Rectal smooth muscle tissue (tissue), 1 donor: Measurements from ENCODE around the gene GNPTG.

Source experiments
- H3K27ac ChIP-seq: one replicate; pipeline ENCODE4 v1.7.0; 2013; ENCODE audit warnings: low read depth, low read length, inconsistent platforms
- H3K27me3 ChIP-seq: one replicate; pipeline ENCODE4 v1.7.0; 2013; ENCODE audit warnings: low read length; ENCODE audit not compliant: control insufficient read depth, insufficient read depth
- H3K36me3 ChIP-seq: one replicate; pipeline ENCODE4 v1.7.0; 2013; ENCODE audit warnings: low read length; ENCODE audit not compliant: control insufficient read depth, insufficient read depth
- H3K4me1 ChIP-seq: one replicate; pipeline ENCODE4 v1.7.0; 2013; ENCODE audit warnings: low read length; ENCODE audit not compliant: control insufficient read depth, insufficient read depth
- H3K4me3 ChIP-seq: one replicate; pipeline ENCODE4 v1.7.0; 2013; ENCODE audit warnings: low read length
- H3K9ac ChIP-seq: one replicate; pipeline ENCODE4 v1.7.0; 2013; ENCODE audit warnings: low read length

GNPTG gene

DNA sequence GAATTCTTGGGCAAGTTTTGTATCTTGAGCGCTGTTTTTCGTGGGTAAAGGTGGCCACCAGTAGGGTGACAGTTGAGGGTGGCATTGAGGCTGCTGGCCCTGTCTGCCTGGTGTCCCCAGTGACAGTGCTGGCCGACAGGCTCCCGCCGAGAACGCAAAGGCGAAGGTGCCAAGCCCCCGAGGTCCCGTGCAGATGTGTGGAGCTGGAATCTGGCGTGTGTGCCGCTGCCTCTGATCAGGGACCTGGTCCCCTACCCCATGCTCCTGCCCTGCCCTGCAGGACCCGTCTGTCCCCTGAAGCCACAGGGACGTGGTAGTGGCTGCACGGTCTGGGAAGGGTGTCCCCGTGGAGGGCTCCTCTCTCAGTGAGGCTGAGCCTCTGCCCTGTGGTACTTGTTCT is 38.8 kb upstream of the GNPTG start:
- Histone ChIP-seq H3K36me3 (peaks cover 39% of the 10 kb centered on the region), H3K9ac (no peak overlapping the region)

DNA sequence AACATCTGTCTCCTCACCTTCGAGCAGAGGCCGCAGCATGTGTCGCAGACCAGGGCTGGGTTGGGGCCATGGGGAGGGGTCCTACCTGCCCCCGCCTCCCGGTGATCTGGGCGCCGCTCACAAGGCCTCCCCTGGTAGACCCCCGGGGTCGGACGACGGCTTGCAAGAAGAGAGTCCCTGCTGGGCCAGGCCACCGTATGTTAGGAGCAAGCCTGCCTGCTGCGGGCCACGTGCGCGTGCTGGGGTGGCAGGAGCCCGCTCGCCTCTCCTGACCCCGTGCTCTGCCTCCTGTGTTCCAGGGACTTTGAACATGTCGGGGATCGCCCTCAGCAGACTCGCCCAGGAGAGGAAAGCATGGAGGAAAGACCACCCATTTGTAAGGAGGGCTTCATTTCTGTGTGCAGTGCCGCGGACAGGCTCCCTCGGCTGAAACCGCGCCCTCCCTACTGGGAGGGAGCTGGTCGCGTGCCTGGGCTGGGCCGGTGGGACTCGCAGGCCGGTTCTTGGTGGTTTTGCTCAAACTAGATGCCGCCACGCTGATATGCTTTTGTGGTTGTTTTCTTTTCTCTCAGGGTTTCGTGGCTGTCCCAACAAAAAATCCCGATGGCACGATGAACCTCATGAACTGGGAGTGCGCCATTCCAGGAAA is 37.9 kb upstream of the GNPTG start:
- Histone ChIP-seq H3K36me3 (peaks cover 46% of the 10 kb centered on the region), H3K27me3 (no peaks in the 10 kb centered on the region)

More for the DNA sequence above, 38.8 kb upstream of the GNPTG start:
- Histone ChIP-seq H3K4me1 (peaks cover 20% of the 10 kb centered on the region), H3K27ac (no peak overlapping the region), H3K27me3 (no peaks in the 10 kb centered on the region), H3K4me3 (no peak overlapping the region)

DNA sequence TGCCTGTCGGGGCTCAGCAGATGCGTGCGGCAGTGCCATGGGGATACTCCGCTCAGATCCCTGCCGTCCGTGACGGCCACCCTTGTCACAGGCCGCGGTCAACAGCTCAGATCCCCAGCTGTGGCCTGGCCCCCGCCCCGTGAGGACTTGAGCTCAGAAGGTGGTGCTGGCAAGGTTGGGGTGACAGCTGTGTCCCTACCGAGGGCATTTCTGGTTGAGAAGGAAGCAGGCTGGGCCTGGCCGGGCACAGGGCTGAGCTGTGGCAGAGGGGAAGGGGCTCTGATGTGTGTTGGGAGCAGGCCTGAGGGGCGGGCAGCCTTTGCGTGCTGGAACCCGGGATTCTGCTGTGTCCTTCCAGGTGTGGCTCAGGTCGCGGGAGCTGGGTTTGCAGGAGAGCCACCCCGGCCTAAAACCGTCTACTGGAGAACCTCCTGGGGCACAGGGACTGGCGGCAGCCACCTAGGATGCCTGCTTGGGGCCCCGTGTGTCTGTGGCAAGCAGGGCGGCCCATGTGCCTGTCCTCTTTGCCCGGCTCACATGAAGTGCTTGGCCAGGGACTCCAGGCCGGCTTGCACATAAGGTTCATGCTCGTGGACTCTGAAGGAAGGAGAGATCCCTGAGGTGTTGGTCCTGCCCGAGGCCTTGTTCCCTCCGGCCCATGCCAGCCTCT is 37.2 kb upstream of the GNPTG start:
- no peaks in the 10 kb centered on the region for H3K27me3 ChIP-seq
- H3K4me1 ChIP-seq = peaks cover 20% of the 10 kb centered on the region
- no peak overlapping the region for H3K27ac ChIP-seq
- H3K4me3 ChIP-seq = no peak overlapping the region
- H3K9ac ChIP-seq = no peak overlapping the region
- H3K36me3 ChIP-seq = peaks cover 52% of the 10 kb centered on the region

More for the DNA sequence above, 37.9 kb upstream of the GNPTG start:
- Histone ChIP-seq H3K9ac (no peak overlapping the region), H3K4me3 (no peak overlapping the region), H3K27ac (no peak overlapping the region), H3K4me1 (peaks cover 20% of the 10 kb centered on the region)

DNA sequence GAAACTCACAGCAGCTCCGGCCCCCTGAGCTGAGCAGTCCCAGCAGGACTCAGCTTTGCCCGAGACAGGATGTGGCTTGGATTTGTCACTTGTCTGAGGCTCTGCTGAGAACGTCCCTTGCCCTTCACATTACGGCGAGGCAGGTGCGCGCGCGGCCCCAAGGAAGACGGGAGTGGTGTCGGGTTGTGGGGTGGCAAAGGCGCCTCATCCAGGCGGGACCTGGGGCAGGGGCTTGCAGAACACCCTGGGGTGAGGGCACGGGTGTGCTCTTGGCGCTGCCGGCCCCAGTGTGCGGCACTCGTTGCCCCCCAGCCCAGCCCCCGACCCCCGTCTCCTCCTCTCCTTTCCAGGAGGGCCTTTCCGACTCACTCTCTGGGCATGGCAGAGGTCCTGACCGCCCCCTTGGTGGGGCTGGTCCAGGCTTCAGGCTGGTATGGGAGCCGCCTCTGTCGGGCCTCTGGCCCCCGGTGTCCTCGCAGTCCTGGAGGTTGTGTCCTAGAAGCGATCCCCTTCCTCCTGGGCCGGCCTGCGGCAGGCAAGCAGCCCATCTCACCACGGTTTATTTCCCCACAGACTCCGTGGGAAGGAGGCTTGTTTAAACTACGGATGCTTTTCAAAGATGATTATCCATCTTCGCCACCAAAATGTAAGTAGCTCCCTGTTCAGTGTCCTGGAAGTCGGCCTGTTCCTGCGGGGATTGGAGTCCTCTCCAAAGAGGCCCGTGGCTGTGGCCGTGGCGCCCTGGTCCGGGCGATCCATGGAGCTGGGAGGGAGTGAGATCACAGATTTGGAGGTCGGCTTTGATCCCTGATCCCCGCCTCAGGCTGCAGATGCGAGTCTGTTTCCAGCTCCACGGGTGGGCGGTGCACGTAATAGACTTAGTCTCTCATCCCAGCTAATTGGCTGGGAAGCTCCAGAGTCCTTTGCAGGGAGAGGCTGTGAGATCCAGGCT is 36.4 kb upstream of the GNPTG start:
- peaks cover 61% of the 10 kb centered on the region for H3K36me3 ChIP-seq
- H3K4me1 ChIP-seq = peaks cover 20% of the 10 kb centered on the region
- H3K9ac ChIP-seq = no peak overlapping the region
- H3K27ac ChIP-seq = no peak overlapping the region
- no peaks in the 10 kb centered on the region for H3K27me3 ChIP-seq
- H3K4me3 ChIP-seq = no peak overlapping the region

DNA sequence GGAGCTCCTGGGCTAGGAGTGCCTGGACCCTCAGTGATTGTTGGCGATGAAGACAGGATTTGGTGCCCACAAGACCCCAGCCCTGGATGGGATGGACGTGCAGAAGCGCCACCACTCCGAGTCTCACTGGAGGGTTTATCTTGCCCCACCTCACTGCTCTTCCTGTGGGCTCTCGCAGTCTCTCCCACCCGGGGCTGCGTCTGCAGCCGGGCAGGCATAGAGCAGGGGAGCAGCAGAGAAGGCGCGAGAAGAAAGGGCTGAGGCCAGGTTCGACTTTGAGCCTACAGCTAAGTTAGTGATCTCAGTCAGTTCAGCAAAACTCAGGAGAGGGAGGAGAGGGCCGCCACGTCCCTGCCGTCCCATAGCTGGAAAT is 35.7 kb upstream of the GNPTG start:
- H3K9ac ChIP-seq = no peak overlapping the region
- H3K36me3 ChIP-seq = peaks cover 66% of the 10 kb centered on the region
- no peaks in the 10 kb centered on the region for H3K27me3 ChIP-seq
- H3K27ac ChIP-seq = no peak overlapping the region
- peaks cover 14% of the 10 kb centered on the region for H3K4me1 ChIP-seq
- no peak overlapping the region for H3K4me3 ChIP-seq

DNA sequence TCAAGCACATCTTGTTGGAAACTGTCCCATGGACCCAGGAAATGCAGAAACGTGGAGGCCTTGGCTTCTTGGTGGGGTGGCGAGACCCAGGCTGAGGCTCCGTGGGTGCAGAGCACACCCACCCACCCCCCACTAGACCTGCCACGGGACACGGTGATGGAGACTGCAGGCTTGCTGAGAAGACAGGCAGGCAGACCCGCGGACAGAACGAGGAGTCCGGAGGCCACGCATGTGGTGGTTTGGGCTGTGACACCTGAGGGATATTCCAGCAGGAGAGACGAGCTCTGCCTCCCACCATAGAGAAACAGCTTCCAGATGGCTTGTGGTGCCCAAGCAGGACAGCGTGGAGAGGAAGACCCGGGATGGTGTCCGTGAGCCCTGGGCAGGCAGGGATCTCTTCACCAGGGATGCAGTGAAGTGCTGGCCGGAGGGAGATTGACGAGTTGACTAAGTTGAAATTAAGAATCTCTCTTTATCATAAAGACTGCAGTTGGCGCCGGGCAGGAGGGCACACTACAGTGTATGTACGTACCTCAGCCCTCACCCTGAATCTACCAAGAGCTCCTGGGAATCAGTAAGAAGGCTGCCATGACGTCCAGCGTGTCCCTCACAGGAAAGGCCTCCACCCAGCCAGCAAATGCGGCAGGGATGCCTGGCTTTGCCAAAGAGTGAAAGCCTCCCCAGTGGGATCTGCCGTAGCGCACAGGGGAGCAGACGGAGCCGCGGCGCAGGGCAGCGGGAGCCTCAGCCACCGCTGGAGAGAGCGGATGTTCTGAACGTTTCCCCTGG is 34.1 kb upstream of the GNPTG start:
- no peak overlapping the region for H3K27ac ChIP-seq
- peaks cover 71% of the 10 kb centered on the region for H3K36me3 ChIP-seq
- no peak overlapping the region for H3K9ac ChIP-seq

DNA sequence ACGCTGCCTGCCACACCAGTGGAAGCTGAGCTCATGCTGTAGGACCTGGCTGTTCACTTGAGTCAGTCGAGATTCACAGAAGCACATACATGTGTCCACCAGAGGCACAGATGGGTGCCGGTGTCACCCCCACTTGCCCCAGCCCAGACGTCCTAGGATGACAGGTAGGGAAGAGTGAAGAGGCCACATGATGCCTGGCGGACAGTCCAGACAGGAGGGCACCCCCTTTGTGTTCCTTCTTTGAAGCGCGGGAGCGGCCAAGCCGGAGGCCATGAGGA is 33.5 kb upstream of the GNPTG start:
- Histone ChIP-seq H3K36me3 (peaks cover 72% of the 10 kb centered on the region), H3K27ac (no peak overlapping the region), H3K4me3 (no peak overlapping the region), H3K9ac (no peak overlapping the region), H3K4me1 (no peaks in the 10 kb centered on the region), H3K27me3 (no peaks in the 10 kb centered on the region)

More for the DNA sequence above, 34.1 kb upstream of the GNPTG start:
- no peaks in the 10 kb centered on the region for H3K27me3 ChIP-seq
- no peak overlapping the region for H3K4me3 ChIP-seq
- H3K4me1 ChIP-seq = no peaks in the 10 kb centered on the region

DNA sequence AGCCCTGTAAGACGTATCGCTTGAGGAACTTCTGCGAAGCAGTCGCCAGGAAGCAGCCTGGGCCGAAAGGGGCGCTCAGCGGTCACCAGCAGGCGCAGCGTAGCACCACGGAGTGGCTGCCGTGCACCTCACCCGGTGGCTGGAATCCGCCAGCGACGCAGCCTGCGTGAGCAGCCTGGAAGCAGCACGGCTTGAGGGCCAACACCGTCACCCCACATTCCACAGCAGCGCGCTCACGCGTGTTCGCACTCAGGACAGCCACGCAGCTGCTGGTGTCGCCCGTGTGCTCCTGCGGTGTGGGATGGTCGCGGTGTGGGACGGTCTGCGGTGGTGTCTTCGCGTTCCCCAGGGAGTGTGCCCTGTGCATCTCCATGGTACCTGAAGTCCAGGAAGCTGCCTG is 32.7 kb upstream of the GNPTG start:
- Histone ChIP-seq H3K4me3 (no peak overlapping the region), H3K27ac (no peak overlapping the region), H3K36me3 (peaks cover 71% of the 10 kb centered on the region), H3K9ac (no peak overlapping the region), H3K4me1 (no peaks in the 10 kb centered on the region), H3K27me3 (no peaks in the 10 kb centered on the region)

DNA sequence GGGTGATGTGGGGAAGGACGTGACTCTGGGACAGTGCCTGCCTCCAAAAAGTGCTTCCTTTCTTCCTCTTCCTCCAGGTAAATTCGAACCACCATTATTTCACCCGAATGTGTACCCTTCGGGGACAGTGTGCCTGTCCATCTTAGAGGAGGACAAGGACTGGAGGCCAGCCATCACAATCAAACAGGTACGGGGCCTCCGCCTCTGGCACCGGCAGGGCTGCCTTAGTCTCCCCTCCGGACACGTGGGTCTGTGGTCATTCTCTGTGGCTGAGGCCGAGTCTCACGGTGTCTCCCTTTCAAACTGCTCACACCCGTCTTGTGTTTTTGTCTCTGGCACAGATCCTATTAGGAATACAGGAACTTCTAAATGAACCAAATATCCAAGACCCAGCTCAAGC is 31.6 kb upstream of the GNPTG start:
- Histone ChIP-seq H3K27ac (no peak overlapping the region), H3K9ac (no peak overlapping the region), H3K4me1 (no peaks in the 10 kb centered on the region), H3K36me3 (peaks cover 66% of the 10 kb centered on the region), H3K27me3 (no peaks in the 10 kb centered on the region), H3K4me3 (no peak overlapping the region)

DNA sequence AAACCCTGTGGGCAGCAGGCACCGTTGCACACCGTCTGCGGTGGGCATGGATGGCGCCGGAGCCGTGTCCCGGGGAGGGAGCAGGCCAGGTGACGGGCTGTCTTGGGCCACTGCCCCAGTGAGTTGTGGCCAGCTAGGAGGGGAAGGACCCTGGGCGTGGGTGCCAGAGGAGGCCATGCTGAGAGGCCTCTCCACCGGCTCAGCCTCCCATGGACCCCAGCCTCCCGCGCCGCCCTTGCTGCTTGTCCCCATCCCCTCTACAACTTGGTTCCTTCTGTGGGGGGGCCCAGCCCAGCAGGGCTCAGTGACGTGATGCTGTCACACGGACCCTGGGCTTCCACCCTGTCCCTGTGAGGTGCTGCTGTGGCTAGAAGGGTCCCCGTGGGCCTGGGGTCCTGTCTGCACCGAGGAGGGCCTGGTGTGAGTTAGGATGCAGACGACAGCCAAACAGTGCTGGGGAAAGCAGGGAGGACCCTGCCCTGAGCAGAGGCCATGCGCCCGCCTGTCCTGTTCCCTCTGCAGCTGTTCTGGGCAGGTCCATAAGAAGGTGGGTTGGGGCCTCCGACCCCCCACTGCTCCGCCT is 31.0 kb upstream of the GNPTG start:
- Histone ChIP-seq H3K27me3 (no peaks in the 10 kb centered on the region), H3K27ac (no peak overlapping the region), H3K36me3 (peaks cover 60% of the 10 kb centered on the region), H3K4me1 (no peaks in the 10 kb centered on the region), H3K9ac (no peak overlapping the region), H3K4me3 (no peak overlapping the region)

DNA sequence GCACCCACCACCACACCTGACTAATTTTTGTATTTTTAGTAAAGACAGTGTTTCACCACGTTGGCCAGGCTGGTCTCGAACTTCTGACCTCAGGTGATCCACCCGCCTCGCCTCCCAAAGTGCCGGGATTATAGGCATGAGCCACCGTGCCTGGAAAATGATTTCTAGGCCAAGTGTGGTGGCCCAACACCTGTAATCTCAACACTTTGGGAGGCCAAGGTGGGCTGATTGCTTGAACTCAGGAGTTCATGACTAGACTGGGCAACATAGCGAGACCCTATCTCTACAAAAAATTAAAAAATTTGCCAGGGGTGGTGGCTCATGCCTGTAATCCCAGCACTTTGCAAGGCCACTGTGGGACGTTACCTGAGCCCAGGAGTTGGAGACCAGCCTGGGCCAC is 29.3 kb upstream of the GNPTG start:
- Histone ChIP-seq H3K27me3 (no peaks in the 10 kb centered on the region), H3K4me3 (no peak overlapping the region), H3K9ac (no peak overlapping the region), H3K27ac (no peak overlapping the region), H3K36me3 (peaks cover 46% of the 10 kb centered on the region), H3K4me1 (no peaks in the 10 kb centered on the region)
